Measurements from ENCODE around the gene GIMAP7.
"Not testable (repeated sequence)": the region's sequence is repeated elsewhere in the genome, so short reads cannot be mapped to it uniquely, and the experiment has no call there.

The GIMAP7 gene

GRCh38 chr7:150476285-150476684 is 38.4 kb upstream of the GIMAP7 start:
- H3K27ac ChIP-seq = no peak overlapping the region
- no peak for TF ChIP-seq ZFX (IDR thresholded peaks at IDR 0.05)
- TF ChIP-seq, protein P1, sequence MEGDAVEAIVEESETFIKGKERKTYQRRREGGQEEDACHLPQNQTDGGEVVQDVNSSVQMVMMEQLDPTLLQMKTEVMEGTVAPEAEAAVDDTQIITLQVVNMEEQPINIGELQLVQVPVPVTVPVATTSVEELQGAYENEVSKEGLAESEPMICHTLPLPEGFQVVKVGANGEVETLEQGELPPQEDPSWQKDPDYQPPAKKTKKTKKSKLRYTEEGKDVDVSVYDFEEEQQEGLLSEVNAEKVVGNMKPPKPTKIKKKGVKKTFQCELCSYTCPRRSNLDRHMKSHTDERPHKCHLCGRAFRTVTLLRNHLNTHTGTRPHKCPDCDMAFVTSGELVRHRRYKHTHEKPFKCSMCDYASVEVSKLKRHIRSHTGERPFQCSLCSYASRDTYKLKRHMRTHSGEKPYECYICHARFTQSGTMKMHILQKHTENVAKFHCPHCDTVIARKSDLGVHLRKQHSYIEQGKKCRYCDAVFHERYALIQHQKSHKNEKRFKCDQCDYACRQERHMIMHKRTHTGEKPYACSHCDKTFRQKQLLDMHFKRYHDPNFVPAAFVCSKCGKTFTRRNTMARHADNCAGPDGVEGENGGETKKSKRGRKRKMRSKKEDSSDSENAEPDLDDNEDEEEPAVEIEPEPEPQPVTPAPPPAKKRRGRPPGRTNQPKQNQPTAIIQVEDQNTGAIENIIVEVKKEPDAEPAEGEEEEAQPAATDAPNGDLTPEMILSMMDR (conservative IDR thresholded peaks at IDR 0.05) = no peak

DNA sequence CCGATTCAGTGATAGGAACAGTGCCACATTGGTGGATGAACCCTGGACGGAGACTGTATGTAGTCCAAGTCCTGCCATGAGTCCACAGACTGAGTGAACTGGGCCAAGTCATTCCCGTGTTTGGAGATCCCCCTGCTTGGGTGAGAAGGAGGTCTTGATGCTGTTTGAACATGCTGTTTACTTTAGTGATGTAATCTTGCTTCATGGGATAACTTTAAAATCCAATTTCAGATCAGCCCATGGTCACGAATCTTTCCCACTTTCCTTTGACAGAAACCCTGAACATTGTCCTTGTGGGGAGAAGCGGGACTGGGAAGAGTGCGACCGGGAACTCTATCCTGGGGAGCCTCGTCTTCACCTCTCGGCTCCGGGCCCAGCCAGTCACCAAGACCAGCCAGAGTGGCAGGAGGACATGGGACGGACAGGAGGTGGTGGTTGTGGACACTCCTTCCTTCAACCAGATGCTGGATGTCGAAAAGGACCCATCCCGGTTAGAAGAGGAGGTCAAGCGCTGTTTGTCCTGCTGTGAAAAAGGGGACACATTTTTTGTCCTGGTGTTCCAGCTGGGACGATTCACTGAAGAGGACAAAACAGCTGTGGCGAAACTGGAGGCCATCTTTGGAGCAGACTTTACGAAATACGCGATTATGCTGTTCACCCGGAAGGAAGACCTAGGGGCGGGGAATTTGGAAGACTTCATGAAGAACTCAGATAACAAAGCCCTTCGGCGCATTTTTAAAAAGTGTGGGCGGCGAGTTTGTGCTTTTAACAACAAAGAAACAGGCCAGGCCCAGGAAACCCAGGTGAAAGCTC is 37.6 kb upstream of the GIMAP7 start:
- TF ChIP-seq, protein P1 (conservative IDR thresholded peaks at IDR 0.05) = no peak
- no peak for TF ChIP-seq ZFX (IDR thresholded peaks at IDR 0.05)
- H3K27ac ChIP-seq = no peak overlapping the region

DNA sequence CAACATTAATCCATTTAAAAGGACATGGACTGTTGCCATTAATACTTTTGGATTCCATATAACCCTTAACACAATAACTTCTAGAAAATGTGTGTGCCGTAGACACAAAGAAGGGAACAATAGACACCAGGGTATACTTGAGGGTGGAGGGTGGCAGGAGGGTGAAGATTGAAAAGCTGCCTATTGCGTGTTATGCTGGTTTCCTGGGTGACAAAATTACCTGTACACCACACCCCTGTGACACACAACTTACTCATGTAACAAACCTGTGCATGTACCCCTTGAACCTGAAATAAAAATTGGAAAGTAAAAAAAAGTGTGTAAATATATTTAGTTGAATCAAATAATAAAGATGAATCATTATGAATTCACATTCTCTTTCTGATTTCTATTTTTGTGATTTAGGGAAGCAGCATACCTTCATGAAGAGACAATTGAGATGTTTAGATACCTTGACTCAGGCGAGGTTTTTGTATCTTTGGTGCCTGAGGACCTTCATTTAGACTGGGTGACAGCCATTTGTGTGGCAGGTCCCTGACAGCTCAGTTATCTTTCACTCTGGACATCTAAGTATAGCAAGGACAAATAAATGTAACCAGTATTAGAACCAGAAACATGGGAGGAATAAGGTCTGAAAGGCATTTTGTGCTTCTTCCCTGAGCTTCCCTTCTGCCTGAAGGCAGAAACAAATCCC is 35.5 kb upstream of the GIMAP7 start:
- no peak for TF ChIP-seq ZFX (IDR thresholded peaks at IDR 0.05)
- TF ChIP-seq, protein P1 (conservative IDR thresholded peaks at IDR 0.05) = no peak
- H3K27ac ChIP-seq = no peak overlapping the region

GRCh38 chr7:150481186-150481920 is 33.3 kb upstream of the GIMAP7 start:
- no peak overlapping the region for H3K27ac ChIP-seq
- TF ChIP-seq ZFX (IDR thresholded peaks at IDR 0.05) = no peak
- TF ChIP-seq, protein P1 (conservative IDR thresholded peaks at IDR 0.05) = no peak

GRCh38 chr7:150481922-150482321 is 32.8 kb upstream of the GIMAP7 start:
- TF ChIP-seq ZFX (IDR thresholded peaks at IDR 0.05) = no peak
- TF ChIP-seq, protein P1 (conservative IDR thresholded peaks at IDR 0.05) = no peak
- no peak overlapping the region for H3K27ac ChIP-seq

DNA sequence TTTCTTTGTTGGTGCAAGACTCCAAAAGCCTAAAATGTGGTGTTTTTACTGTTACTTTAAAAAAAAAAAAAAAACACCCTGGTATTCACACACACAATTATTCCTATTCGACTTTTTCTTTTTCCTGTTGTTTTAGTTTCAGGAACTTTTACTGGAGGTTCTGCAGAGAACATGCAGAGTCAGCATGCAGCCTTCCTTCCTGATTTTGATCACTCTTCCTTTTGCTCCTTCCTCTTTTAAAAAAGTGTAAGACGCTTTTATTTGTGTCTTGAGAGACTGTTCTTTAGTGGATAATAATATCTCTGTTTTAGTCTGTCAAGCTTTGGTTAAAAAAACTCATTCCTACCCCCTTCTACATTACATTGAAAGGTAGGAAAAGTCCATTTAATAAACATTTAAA is 31.2 kb upstream of the GIMAP7 start:
- H3K27ac ChIP-seq = not testable (repeated sequence)

DNA sequence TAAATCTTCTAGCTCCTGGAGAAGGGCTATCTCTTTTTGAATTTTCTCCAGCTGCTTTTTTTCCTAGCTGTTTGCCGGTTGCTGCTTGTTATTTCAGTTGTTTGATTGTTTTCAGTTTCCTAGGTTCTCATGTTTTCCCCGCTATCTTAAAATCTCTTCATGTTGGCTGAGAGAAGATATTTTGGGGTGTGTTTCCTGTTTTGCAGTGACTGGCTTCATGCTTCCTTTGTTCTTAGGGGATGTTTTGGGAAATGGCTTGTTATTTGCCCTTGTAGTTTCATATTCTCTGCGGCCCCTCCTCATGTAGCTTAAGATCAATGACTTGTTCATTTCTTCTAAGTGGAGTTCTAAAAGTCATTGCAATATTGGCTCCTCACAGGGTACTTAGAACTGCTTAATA is 30.6 kb upstream of the GIMAP7 start:
- not testable (repeated sequence) for H3K27ac ChIP-seq

DNA sequence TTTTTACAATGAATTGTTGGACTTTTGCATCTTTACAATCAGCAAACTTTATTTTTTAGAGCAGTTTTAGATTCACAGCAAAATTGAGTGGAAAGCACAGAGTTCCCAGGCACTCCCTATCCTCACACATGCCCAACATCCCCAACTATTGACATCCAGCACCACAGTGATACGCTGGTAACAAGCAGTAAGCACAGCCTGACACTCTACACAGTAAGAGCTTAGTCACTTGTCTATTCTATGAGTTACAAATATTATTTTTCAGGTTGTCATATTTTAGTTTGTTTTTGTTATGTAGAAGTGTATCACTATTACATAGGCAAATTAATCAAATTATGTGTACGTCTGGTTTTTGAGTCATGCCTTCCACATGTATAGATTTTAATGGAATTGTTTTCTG is 27.0 kb upstream of the GIMAP7 start:
- no peak overlapping the region for H3K27ac ChIP-seq
- no peak for TF ChIP-seq ZFX (IDR thresholded peaks at IDR 0.05)
- TF ChIP-seq, protein P1 (conservative IDR thresholded peaks at IDR 0.05) = no peak

Measured in C4-2B (cell line).